Pons (tissue), 1 donor: ENCODE data around the gene PIN1.

Experiments used
- DNase-seq: peaks from one replicate; pipeline ENCODE4 v3.0.0-alpha.2; 2016; ENCODE audit warnings: low spot score

Gene PIN1

DNA sequence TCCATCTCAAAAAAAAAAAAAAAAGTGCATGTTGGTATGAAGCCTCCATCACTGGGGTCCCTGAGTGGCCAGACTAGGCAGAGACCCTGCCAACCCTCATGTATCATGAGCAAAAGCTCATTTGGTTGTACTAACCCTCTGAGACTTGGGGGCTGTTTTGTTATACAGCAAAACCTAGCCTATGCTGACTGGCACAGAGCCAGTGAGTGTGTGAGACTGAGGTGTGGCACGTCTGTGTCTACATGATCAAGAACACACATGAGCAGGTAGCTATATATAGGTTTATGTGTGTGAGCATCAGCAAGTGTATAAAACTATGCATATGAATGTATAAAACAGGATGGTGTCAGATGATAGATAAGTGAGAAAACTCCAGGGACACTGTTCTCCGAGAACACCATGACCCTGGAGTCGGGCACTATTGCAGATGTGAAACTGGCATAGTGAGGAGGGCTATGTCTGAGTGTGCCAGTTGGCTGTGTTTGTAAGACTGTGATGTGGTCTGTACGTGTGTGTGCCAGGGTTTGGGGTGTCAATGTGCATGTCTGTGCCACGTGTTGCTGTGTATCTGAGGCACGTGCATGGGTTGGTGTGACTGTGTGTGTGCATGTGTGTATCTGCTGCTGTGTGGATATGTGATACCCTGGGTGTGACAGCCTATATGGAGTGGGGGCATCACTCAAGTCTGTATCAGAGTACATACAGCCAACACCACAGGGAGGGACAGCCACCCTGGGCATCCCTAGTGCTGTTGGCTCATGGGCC is 56.7 kb downstream of the PIN1 start:
- DNase-seq, result no peak
